Fibroblast of lung (primary cell): ENCODE data around the gene AKAP12. TPM values are rescaled to one million over a fixed set of nuclear protein-coding genes. Genes with fewer than 3 reads are reported as not detected.

Source experiments
- DNase-seq, 2 donors: peaks; one replicate each; pipeline versions ENCODE4 v3.0.0 to v3.0.0-alpha.2; 2010; ENCODE audit warnings: low read depth in 2 of 2
- H2AFZ ChIP-seq: 2 replicates; pipeline ENCODE4 v1.5.1; 2012; ENCODE audit warnings: low read length, control low read depth, inconsistent platforms
- H3K27ac ChIP-seq: 2 replicates; pipeline ENCODE4 v1.5.1; 2011; ENCODE audit warnings: low read length, control low read depth; ENCODE audit not compliant: insufficient read depth
- H3K27me3 ChIP-seq: 2 replicates; pipeline ENCODE4 v1.5.1; 2011; ENCODE audit warnings: mild to moderate bottlenecking, low read length; ENCODE audit not compliant: control insufficient read depth, insufficient read depth
- H3K36me3 ChIP-seq: 2 replicates; pipeline ENCODE4 v1.5.1; 2011; ENCODE audit warnings: low read length; ENCODE audit not compliant: control insufficient read depth, insufficient read depth
- H3K4me1 ChIP-seq: 2 replicates; pipeline ENCODE4 v1.5.1; 2011; ENCODE audit warnings: low read length; ENCODE audit not compliant: control insufficient read depth, insufficient read depth; ENCODE audit errors: extremely low read depth
- H3K4me2 ChIP-seq: 2 replicates; pipeline ENCODE4 v1.5.1; 2011; ENCODE audit warnings: low read length, control low read depth; ENCODE audit not compliant: insufficient read depth; ENCODE audit errors: extremely low read depth
- H3K4me3 ChIP-seq, 4 experiments: fragments of 200-600 bp in 1 of 4; sonication (generic) in 1 of 4; replicated peaks in 1 of 4; 2 replicates each; pipeline ENCODE4 v1.5.1; 2011 to 2016; ENCODE audit warnings: low read length in 4 of 4, low read depth in 3 of 4, mild to moderate bottlenecking in 3 of 4, control low read depth in 2 of 4, inconsistent platforms in 1 of 4, mixed read lengths in 1 of 4; ENCODE audit not compliant: insufficient read depth in 1 of 4; ENCODE audit errors: control extremely low read depth in 1 of 4
- H3K79me2 ChIP-seq: 2 replicates; pipeline ENCODE4 v1.5.1; 2012; ENCODE audit warnings: mild to moderate bottlenecking, low read length, inconsistent platforms; ENCODE audit not compliant: control insufficient read depth, insufficient read depth
- H3K9ac ChIP-seq: 2 replicates; pipeline ENCODE4 v1.5.1; 2011; ENCODE audit warnings: mild to moderate bottlenecking, low read length, control low read depth; ENCODE audit not compliant: insufficient read depth
- H3K9me3 ChIP-seq: 2 replicates; pipeline ENCODE4 v1.5.1; 2012; ENCODE audit warnings: low read depth, low read length; ENCODE audit not compliant: control insufficient read depth, insufficient read depth
- H4K20me1 ChIP-seq: 2 replicates; pipeline ENCODE4 v1.5.1; 2011; ENCODE audit warnings: low read length; ENCODE audit not compliant: control insufficient read depth, insufficient read depth; ENCODE audit errors: extremely low read depth
- CTCF ChIP-seq, 2 donors: IDR thresholded peaks in 1 of 2; conservative IDR thresholded peaks in 1 of 2; 1 replicate in 1 of 2; 2 replicates in 1 of 2; pipeline ENCODE4 v1.5.1; 2011 to 2012; ENCODE audit warnings: low read length in 2 of 2, control low read depth in 1 of 2, inconsistent platforms in 1 of 2, low read depth in 1 of 2, mild to moderate bottlenecking in 1 of 2
- EZH2 ChIP-seq: IDR thresholded peaks from 2 replicates; pipeline ENCODE4 v1.5.1; 2012; ENCODE audit warnings: low read length, control low read depth, mild to moderate bottlenecking; ENCODE audit errors: missing control alignments
- polyA plus RNA-seq, 2 donors: library from polyadenylated mRNA; depleted of rRNA in 1 of 2; stranded (reverse) in 1 of 2; unstranded in 1 of 2; fragments of >200 nt; gene quantifications; 2 replicates each; pipeline ENCODE4 v1.2.1, GENCODE V29; 2011 to 2012; ENCODE audit warnings: missing spikeins in 1 of 2
- total RNA-seq: library from RNA; depleted of rRNA; stranded (reverse); fragments of >200 nt; gene quantifications from 2 replicates; pipeline ENCODE4 v1.2.1, GENCODE V29; 2014

AKAP12 gene
- total and polyA plus RNA-seq, 2 donors (not counting 1 experiment from before 2014, with no cell fraction given): 68.5 to 133 TPM

- Histone ChIP-seq H3K4me2 (no peak overlapping the region), H4K20me1 (no peaks in the 10 kb centered on the region), H3K4me3 (peak overlapping the region in 1 of 4 experiments; percentile 6), H3K36me3 (no peaks in the 10 kb centered on the region), H3K27ac (peak overlapping the region; percentile 58), H3K27me3 (no peaks in the 10 kb centered on the region), H3K9ac (peak overlapping the region; percentile 11), H3K79me2 (no peaks in the 10 kb centered on the region), H3K9me3 (no peaks in the 10 kb centered on the region), H2AFZ (no peak overlapping the region), H3K4me1 (peaks cover 10% of the 10 kb centered on the region)
- DNase-seq: peak; percentile 88 to 94
- TF ChIP-seq CTCF (conservative IDR thresholded peaks at IDR 0.05 in 1 of 2, IDR thresholded peaks at IDR 0.05 in 1 of 2; ENCODE audit: low read depth in 1 of 2, low read length in 2 of 2) (no peak), EZH2 (no peak)
These were observed 51.3 kb downstream of the AKAP12 start for GRCh38 chr6:151290877-151291721.

GRCh38 chr6:151291722-151292059, 51.9 kb downstream of the AKAP12 start:
- Histone ChIP-seq H3K27ac (peak overlapping the region; percentile 58), H3K79me2 (no peaks in the 10 kb centered on the region), H3K4me3 (peak overlapping the region in 1 of 4 experiments; percentile 6), H3K4me1 (peaks cover 10% of the 10 kb centered on the region), H3K36me3 (no peaks in the 10 kb centered on the region), H2AFZ (no peak overlapping the region), H3K9me3 (no peaks in the 10 kb centered on the region), H3K9ac (peak overlapping the region; percentile 20), H3K27me3 (no peaks in the 10 kb centered on the region), H4K20me1 (no peaks in the 10 kb centered on the region), H3K4me2 (peak overlapping the region; percentile 30)
- TF ChIP-seq CTCF (conservative IDR thresholded peaks at IDR 0.05 in 1 of 2, IDR thresholded peaks at IDR 0.05 in 1 of 2; ENCODE audit: low read depth in 1 of 2, low read length in 2 of 2) (no peak), EZH2 (no peak)
- no peak for DNase-seq

- Histone ChIP-seq H2AFZ (no peak overlapping the region), H3K4me2 (no peak overlapping the region), H3K4me1 (peaks cover 10% of the 10 kb centered on the region), H3K27ac (peak overlapping the region; percentile 47), H3K9ac (no peak overlapping the region), H3K36me3 (no peaks in the 10 kb centered on the region), H3K9me3 (no peaks in the 10 kb centered on the region), H3K4me3 (no peak overlapping the region), H4K20me1 (no peaks in the 10 kb centered on the region), H3K27me3 (no peaks in the 10 kb centered on the region), H3K79me2 (no peaks in the 10 kb centered on the region)
- TF ChIP-seq CTCF (conservative IDR thresholded peaks at IDR 0.05 in 1 of 2, IDR thresholded peaks at IDR 0.05 in 1 of 2; ENCODE audit: low read depth in 1 of 2, low read length in 2 of 2) (no peak), EZH2 (no peak)
- DNase-seq: peak; percentile 61 to 89
These were observed 53.4 kb downstream of the AKAP12 start for GRCh38 chr6:151292974-151293687.
